Peyer's patch (tissue), 4 donors: ENCODE results near the gene CMTM4. TPM values are rescaled to one million over a fixed set of nuclear protein-coding genes. Genes with fewer than 3 reads are reported as not detected.
"Not testable (repeated sequence)": the region's sequence is repeated elsewhere in the genome, so short reads cannot be mapped to it uniquely, and the experiment has no call there.

Experiments
- DNase-seq, 3 donors: peaks; one replicate each; pipeline ENCODE4 v3.0.0-alpha.2; 2017 to 2019
- H3K27ac ChIP-seq, 4 donors: fragments of 200-600 bp; sonication (generic); one replicate each; pipeline ENCODE4 v1.5.1; 2016 to 2019
- H3K27me3 ChIP-seq, 2 donors: fragments of 200-600 bp; sonication (generic); one replicate each; pipeline ENCODE4 v1.5.1; 2019
- H3K36me3 ChIP-seq, 3 donors: fragments of 200-600 bp; sonication (generic); one replicate each; pipeline ENCODE4 v1.5.1; 2016 to 2019
- H3K4me1 ChIP-seq, 4 donors: fragments of 200-600 bp; sonication (generic); one replicate each; pipeline ENCODE4 v1.5.1; 2016 to 2019
- H3K4me3 ChIP-seq, 4 donors: fragments of 200-600 bp; sonication (generic); 1 replicate in 3 of 4; 2 replicates in 1 of 4; pipeline ENCODE4 v1.5.1; 2016 to 2019; ENCODE audit warnings: mild to moderate bottlenecking in 1 of 4
- H3K9me3 ChIP-seq, 4 donors: fragments of 200-600 bp; sonication (generic); one replicate each; pipeline ENCODE4 v1.5.1; 2016 to 2019; ENCODE audit warnings: mild to moderate bottlenecking in 1 of 4
- CTCF ChIP-seq, 6 experiments: fragments of 450-650 bp in 4 of 6; fragments of 200-600 bp in 2 of 6; sonication (generic) in 1 of 6; IDR thresholded peaks; one replicate each; pipeline ENCODE4 v1.5.1; 2017 to 2019; ENCODE audit warnings: antibody characterized with exemption in 6 of 6, mild to moderate bottlenecking in 3 of 6, moderate library complexity in 1 of 6
- POLR2A ChIP-seq, 2 donors: fragments of 450-650 bp; IDR thresholded peaks; one replicate each; pipeline ENCODE4 v1.5.1; 2017; ENCODE audit warnings: antibody characterized with exemption in 2 of 2, mild to moderate bottlenecking in 2 of 2, moderate library complexity in 2 of 2
- total RNA-seq, 4 donors: library from RNA; depleted of rRNA; stranded (reverse); fragments of >200 nt; gene quantifications; one replicate each; pipeline ENCODE4 v1.1.0, GENCODE V29; 2016

Gene CMTM4
- total RNA-seq, 4 donors from 2014 or later: 33.8 to 116 (median 101) TPM

GRCh38 chr16:66673691-66674090 lies 22.9 kb downstream of the CMTM4 start:
- Histone ChIP-seq H3K4me3 (no peak overlapping the region), H3K27me3 (no peaks in the 10 kb centered on the region), H3K36me3 (no peaks in the 10 kb centered on the region), H3K9me3 (no peaks in the 10 kb centered on the region), H3K27ac (no peak overlapping the region), H3K4me1 (peaks cover 0 to 4% (median 0%) of the 10 kb centered on the region in 4 donors)
- TF ChIP-seq CTCF (IDR thresholded peaks at IDR 0.05) (no peak), POLR2A (IDR thresholded peaks at IDR 0.05) (no peak)
- no peak for DNase-seq

- no peaks in the 10 kb centered on the region for H3K9me3 ChIP-seq
- no peak overlapping the region for H3K4me3 ChIP-seq
- TF ChIP-seq CTCF (IDR thresholded peaks at IDR 0.05): no peak
- TF ChIP-seq POLR2A (IDR thresholded peaks at IDR 0.05): no peak
- H3K4me1 ChIP-seq: no peaks in the 10 kb centered on the region
- H3K36me3 ChIP-seq: no peaks in the 10 kb centered on the region
- no peak overlapping the region for H3K27ac ChIP-seq
- DNase-seq: no peak
- H3K27me3 ChIP-seq: no peaks in the 10 kb centered on the region
Observed at GRCh38 chr16:66670691-66671388, 25.7 kb downstream of the CMTM4 start.

GRCh38 chr16:66668777-66669444 lies 27.6 kb downstream of the CMTM4 start:
- no peak overlapping the region for H3K27ac ChIP-seq
- H3K4me3 ChIP-seq: no peak overlapping the region
- TF ChIP-seq POLR2A (IDR thresholded peaks at IDR 0.05) (no peak), CTCF (IDR thresholded peaks at IDR 0.05) (no peak)
- no peaks in the 10 kb centered on the region for H3K27me3 ChIP-seq
- no peaks in the 10 kb centered on the region for H3K36me3 ChIP-seq
- DNase-seq: no peak
- H3K9me3 ChIP-seq: no peaks in the 10 kb centered on the region
- no peaks in the 10 kb centered on the region for H3K4me1 ChIP-seq

- no peaks in the 10 kb centered on the region for H3K27me3 ChIP-seq
- TF ChIP-seq CTCF (IDR thresholded peaks at IDR 0.05) (no peak), POLR2A (IDR thresholded peaks at IDR 0.05) (no peak)
- H3K9me3 ChIP-seq: no peaks in the 10 kb centered on the region
- peaks cover 0 to under 1% (median 0%) of the 10 kb centered on the region in 4 donors for H3K4me1 ChIP-seq
- no peak for DNase-seq
- H3K27ac ChIP-seq: no peak overlapping the region
- no peak overlapping the region for H3K4me3 ChIP-seq
- H3K36me3 ChIP-seq: no peaks in the 10 kb centered on the region
Observed at GRCh38 chr16:66667944-66668343, 28.6 kb downstream of the CMTM4 start.

- no peak for TF ChIP-seq POLR2A (IDR thresholded peaks at IDR 0.05)
- peak in 3 of 6 experiments; percentile 50 to 54 (median 51) for TF ChIP-seq CTCF (IDR thresholded peaks at IDR 0.05)
- peaks cover 0 to 18% (median 0%) of the 10 kb centered on the region in 4 donors for H3K4me1 ChIP-seq
- H3K27me3 ChIP-seq: no peaks in the 10 kb centered on the region
- H3K4me3 ChIP-seq: no peak overlapping the region
- peak in 1 of 3 donors; percentile 52 for DNase-seq
- H3K36me3 ChIP-seq: no peaks in the 10 kb centered on the region
- H3K27ac ChIP-seq: no peak overlapping the region
- no peaks in the 10 kb centered on the region for H3K9me3 ChIP-seq
Observed at GRCh38 chr16:66662445-66663194, 33.9 kb downstream of the CMTM4 start.

GRCh38 chr16:66661671-66662346 lies 34.7 kb downstream of the CMTM4 start:
- not testable (repeated sequence) for H3K27ac ChIP-seq, DNase-seq, H3K4me3 ChIP-seq, H3K9me3 ChIP-seq, H3K27me3 ChIP-seq, H3K36me3 ChIP-seq
- H3K4me1 ChIP-seq: peaks cover 0 to 18% (median 0%) of the 10 kb centered on the region in 4 donors
